C4-2B (cell line): ENCODE data around the gene NUP93.

Experiments used
- ZFX ChIP-seq: fragments of 450-650 bp; IDR thresholded peaks from 2 replicates; pipeline ENCODE4 v1.6.1; 2017
- TF ChIP-seq, protein P1 (sequence below): fragments of 450-650 bp; conservative IDR thresholded peaks from 2 replicates; pipeline ENCODE4 v1.5.1; 2017; ENCODE audit warnings: mild to moderate bottlenecking

DNA sequence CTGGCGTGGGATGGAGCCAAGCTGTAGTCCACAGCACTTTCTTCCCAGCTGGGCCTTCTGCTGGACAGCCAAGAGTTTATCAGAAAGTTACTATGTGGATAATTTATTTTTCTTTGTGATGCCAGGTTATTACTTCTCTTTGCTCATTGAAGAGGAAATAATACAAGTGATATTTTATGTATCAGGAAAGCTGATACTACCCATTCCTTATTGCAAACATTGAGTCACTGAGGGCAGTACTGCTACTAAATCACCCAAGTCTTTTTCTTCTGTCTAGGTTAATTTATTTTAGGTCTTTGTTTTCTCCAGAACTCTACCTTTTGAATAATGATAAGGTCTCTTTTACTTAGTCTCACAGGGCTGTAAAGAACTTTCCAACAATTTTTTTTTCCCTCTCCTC, 8.3 kb downstream of the NUP93 start:
- TF ChIP-seq, protein P1, sequence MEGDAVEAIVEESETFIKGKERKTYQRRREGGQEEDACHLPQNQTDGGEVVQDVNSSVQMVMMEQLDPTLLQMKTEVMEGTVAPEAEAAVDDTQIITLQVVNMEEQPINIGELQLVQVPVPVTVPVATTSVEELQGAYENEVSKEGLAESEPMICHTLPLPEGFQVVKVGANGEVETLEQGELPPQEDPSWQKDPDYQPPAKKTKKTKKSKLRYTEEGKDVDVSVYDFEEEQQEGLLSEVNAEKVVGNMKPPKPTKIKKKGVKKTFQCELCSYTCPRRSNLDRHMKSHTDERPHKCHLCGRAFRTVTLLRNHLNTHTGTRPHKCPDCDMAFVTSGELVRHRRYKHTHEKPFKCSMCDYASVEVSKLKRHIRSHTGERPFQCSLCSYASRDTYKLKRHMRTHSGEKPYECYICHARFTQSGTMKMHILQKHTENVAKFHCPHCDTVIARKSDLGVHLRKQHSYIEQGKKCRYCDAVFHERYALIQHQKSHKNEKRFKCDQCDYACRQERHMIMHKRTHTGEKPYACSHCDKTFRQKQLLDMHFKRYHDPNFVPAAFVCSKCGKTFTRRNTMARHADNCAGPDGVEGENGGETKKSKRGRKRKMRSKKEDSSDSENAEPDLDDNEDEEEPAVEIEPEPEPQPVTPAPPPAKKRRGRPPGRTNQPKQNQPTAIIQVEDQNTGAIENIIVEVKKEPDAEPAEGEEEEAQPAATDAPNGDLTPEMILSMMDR: no peak
- no peak for TF ChIP-seq ZFX
